Smooth muscle cell of trachea (primary cell): Measurements from ENCODE around the gene TLE7. TPM values are rescaled to one million over a fixed set of nuclear protein-coding genes. Genes with fewer than 3 reads are reported as not detected.

Experiments used
- total RNA-seq: library from RNA; depleted of rRNA; stranded (reverse); fragments of >200 nt; gene quantifications from 2 replicates; pipeline ENCODE4 v1.2.1, GENCODE V29; 2014

TLE7 gene
- total RNA-seq = not detected in 2 replicates

DNA sequence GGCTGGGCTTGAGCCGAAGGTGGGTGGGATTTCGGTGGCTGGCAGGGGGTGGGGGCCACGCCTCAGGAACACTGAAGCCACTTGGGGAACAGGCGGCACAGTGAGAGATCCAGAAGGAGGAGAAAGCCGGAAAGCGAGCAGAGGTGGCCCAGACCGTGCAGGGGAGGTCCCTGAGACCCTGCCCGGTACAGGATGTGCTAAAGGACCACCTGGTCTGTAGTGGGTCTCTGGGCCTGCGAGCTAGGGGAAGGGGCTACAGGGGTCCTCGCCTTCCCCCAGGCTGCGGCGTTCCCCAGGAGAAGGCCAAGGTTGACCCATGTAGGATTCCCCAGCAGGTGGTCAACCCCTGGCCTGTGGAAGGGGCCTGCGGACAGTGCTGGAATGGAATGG lies at the start of gene TLE7:
Gene TLE7, minus strand, starts transcription at position 4 of the 390 bp plus-strand sequence. CDS start 8,730 bp downstream, outside the sequence.

DNA sequence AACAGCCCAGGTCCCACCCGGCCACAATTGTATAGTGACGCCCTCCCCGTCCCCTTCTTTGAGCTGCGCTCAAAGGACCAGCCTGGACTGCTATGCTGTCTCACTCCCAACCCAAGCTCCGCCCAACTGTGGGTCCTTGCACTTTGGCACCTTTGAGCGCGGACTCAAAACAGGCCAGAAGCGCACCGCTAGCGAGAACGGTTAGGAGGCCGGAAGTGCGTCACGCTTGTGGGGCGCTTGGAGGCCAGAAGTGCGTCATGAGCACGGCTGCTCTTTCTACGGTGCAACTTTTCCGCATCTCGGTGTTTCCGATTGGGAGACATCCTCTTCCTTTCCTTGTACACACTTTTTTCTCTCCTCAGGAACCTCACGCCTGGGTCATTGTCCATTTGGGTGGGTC lies 47.3 kb upstream of the TLE7 start, which contains the start of gene ZNF19:
Gene ZNF19, minus strand, starts transcription at position 203 of the 400 bp plus-strand sequence. CDS start 7,210 bp downstream, outside the sequence.

DNA sequence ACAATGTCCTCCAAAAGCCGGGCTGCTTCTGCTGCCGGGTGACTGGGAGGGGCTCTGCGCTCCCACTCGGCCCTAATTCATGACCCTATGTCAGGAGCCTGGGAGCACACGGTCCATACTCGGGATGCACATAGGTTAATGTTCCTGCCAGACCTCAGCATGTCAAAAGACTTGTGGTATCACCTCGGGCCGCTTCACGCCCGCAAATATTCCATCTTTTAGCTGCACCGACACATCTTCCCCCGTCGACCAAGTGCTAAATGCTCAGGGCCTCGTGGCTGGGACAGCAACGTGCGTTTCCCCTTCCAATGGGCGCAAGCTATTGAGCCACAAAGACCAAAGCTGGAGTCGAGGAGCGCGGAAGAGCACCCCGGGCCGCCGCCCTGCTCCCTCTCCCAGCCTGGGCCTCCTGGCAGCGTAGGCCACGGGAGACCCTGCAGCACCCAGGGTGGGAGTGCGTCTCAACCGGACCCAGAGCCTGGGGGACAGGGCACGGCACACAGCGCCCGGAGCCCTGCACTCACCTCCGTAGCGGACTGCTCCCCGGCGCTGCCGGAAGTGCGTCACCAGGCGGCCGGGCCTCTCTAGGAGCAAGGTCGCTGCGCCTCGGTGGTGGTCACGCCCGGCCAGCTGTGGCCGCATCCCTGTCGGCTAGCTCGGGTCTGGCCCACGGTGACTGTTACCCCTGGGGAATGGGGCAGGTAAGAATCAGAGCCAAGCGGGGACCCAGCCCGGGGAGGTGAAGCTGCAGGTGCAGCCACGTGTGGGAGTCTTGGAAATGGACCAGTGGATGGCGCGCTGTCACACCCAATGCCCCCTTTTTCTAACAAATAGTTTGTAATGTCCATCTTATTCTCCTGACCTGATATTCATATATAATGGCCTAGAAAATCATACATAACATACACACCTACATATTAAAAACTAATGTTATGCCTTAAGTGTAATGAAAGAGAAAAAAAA lies 20.1 kb upstream of the TLE7 start, which contains the start of gene ZNF23:
Gene ZNF23, minus strand, starts transcription at position 562 of the 963 bp plus-strand sequence. CDS start 5,451 bp downstream, outside the sequence.

Other genes starting within 250 kb of the TLE7 start
- 0.15 and 1.8 TPM in 2 replicates for gene HYDIN, start 211.3 kb downstream of the TLE7 start, total RNA-seq
- gene CMTR2, start 152.7 kb downstream of the TLE7 start, total RNA-seq = 28.4 and 32.1 TPM in 2 replicates
- 0.33 TPM in 1 of 2 replicates, not detected in the other for gene CALB2, start 83.3 kb downstream of the TLE7 start, total RNA-seq
- 12.7 and 12.9 TPM in 2 replicates for gene ZNF23, start 20.2 kb upstream of the TLE7 start, total RNA-seq
- gene ZNF19, start 47.3 kb upstream of the TLE7 start, total RNA-seq = 3.0 and 5.2 TPM in 2 replicates
- not detected in 2 replicates for gene CHST4, start 84.4 kb upstream of the TLE7 start, total RNA-seq
- gene TAT, start 135.0 kb upstream of the TLE7 start, total RNA-seq = not detected in 2 replicates
- not detected in 2 replicates for gene MARVELD3, start 184.1 kb upstream of the TLE7 start, total RNA-seq